NCI-H146 (cell line): ENCODE measurements around the gene GATA6.

Source experiments
- DNase-seq: peaks from one replicate; lab custom pipeline; 2025; lab: John Stamatoyannopoulos, UW

GATA6 gene

GRCh38 chr18:22169011-22169888 is at the start of gene GATA6:
Gene GATA6 (plus strand): TSS chr18:22169589. CDS start chr18:22171145, 1,556 bp downstream.
- DNase-seq: peak; percentile 100

- no peak for DNase-seq
These were observed 44.4 kb upstream of the GATA6 start for GRCh38 chr18:22124970-22125369.

- DNase-seq: no peak
These were observed 40.4 kb upstream of the GATA6 start for GRCh38 chr18:22128954-22129353.

- DNase-seq: no peak
These were observed 39.6 kb upstream of the GATA6 start for GRCh38 chr18:22129778-22130177.

GRCh38 chr18:22132258-22132657 is 37.1 kb upstream of the GATA6 start:
- no peak for DNase-seq

- no peak for DNase-seq
These were observed 36.6 kb upstream of the GATA6 start for GRCh38 chr18:22132763-22133162.

GRCh38 chr18:22136395-22136794 is 33.0 kb upstream of the GATA6 start:
- peak; percentile 26 for DNase-seq

GRCh38 chr18:22141211-22141610 is 28.2 kb upstream of the GATA6 start:
- no peak for DNase-seq

- DNase-seq: no peak
These were observed 25.7 kb upstream of the GATA6 start for GRCh38 chr18:22143347-22144340.

- DNase-seq: no peak
These were observed 24.2 kb upstream of the GATA6 start for GRCh38 chr18:22145160-22145559.

GRCh38 chr18:22149710-22150109 is 19.7 kb upstream of the GATA6 start:
- DNase-seq: no peak

- no peak for DNase-seq
These were observed 17.3 kb upstream of the GATA6 start for GRCh38 chr18:22152093-22152492.

- no peak for DNase-seq
These were observed 16.0 kb upstream of the GATA6 start for GRCh38 chr18:22153428-22153827.

- no peak for DNase-seq
These were observed 13.8 kb upstream of the GATA6 start for GRCh38 chr18:22155584-22155983.

- no peak for DNase-seq
These were observed 10.4 kb upstream of the GATA6 start for GRCh38 chr18:22159014-22159413.

- no peak for DNase-seq
These were observed 8.3 kb upstream of the GATA6 start for GRCh38 chr18:22161090-22161489.

GRCh38 chr18:22163416-22164161 is 5.8 kb upstream of the GATA6 start:
- DNase-seq: no peak

GRCh38 chr18:22164337-22165048 is 4.9 kb upstream of the GATA6 start:
- no peak for DNase-seq

- DNase-seq: no peak
These were observed 4.3 kb upstream of the GATA6 start for GRCh38 chr18:22165049-22165602.

- no peak for DNase-seq
These were observed 3.8 kb upstream of the GATA6 start for GRCh38 chr18:22165603-22166068.
